HAP-1 (cell line): ENCODE data around the gene LMBR1.
"Not testable (repeated sequence)": the region's sequence is repeated elsewhere in the genome, so short reads cannot be mapped to it uniquely, and the experiment has no call there.

Experiments used
- DNase-seq, 2 experiments: peaks; one replicate each; pipeline ENCODE4 v3.0.0-alpha.2; 2016 to 2020; ENCODE audit warnings: low spot score in 2 of 2
- H3K27me3 ChIP-seq: fragments of 250-450 bp; sonication (Bioruptor Pico); 2 replicates; pipeline ENCODE4 v1.5.1; 2020; ENCODE audit warnings: low read depth, mild to moderate bottlenecking, moderate library complexity
- H3K36me3 ChIP-seq: fragments of 250-450 bp; sonication (Bioruptor Pico); replicated peaks from 2 replicates; pipeline ENCODE4 v1.5.1; 2020; ENCODE audit warnings: mild to moderate bottlenecking
- H3K4me1 ChIP-seq: fragments of 250-450 bp; sonication (Bioruptor Pico); 2 replicates; pipeline ENCODE4 v1.5.1; 2020; ENCODE audit warnings: mild to moderate bottlenecking
- H3K4me3 ChIP-seq: fragments of 250-450 bp; sonication (Bioruptor Pico); 2 replicates; pipeline ENCODE4 v1.5.1; 2020; ENCODE audit warnings: mild to moderate bottlenecking, moderate library complexity
- H3K9me3 ChIP-seq: fragments of 250-450 bp; sonication (Bioruptor Pico); 2 replicates; pipeline ENCODE4 v1.5.1; 2020; ENCODE audit warnings: mild to moderate bottlenecking, moderate library complexity
- in situ Hi-C: fragments of 300-500 bp; cut with MboI; formaldehyde crosslinking; loops from 3 replicates; pipeline ENCODE4 v1.14.3; 2020; ENCODE audit warnings: low sequenced_read_pairs, inconsistent platforms, mixed read lengths

Gene LMBR1

GRCh38 chr7:156892081-156892800 is 742 bp downstream of the LMBR1 start:
- Histone ChIP-seq H3K27me3 (no peaks in the 10 kb centered on the region), H3K4me1 (peaks cover 3% of the 10 kb centered on the region; the same call in 1 of the 2 replicates), H3K9me3 (no peaks in the 10 kb centered on the region; the same call in 1 of the 2 replicates), H3K4me3 (peak overlapping the region; percentile 62), H3K36me3 (peaks cover 6% of the 10 kb centered on the region; the same call in 1 of the 2 replicates)
- DNase-seq, result peak; percentile 32 to 86
- in situ Hi-C loops, result no loop called here

GRCh38 chr7:156889746-156890145 is 3.2 kb downstream of the LMBR1 start:
- no peak overlapping the region for H3K4me3 ChIP-seq
- no peaks in the 10 kb centered on the region; the same call in 1 of the 2 replicates for H3K9me3 ChIP-seq
- DNase-seq, result no peak
- peaks cover 6% of the 10 kb centered on the region; the same call in 1 of the 2 replicates for H3K36me3 ChIP-seq
- no peaks in the 10 kb centered on the region for H3K27me3 ChIP-seq
- H3K4me1 ChIP-seq, result peaks cover 3% of the 10 kb centered on the region; the same call in 1 of the 2 replicates
- in situ Hi-C loops, result no loop called here

- Histone ChIP-seq H3K27me3 (no peaks in the 10 kb centered on the region), H3K36me3 (peaks cover 6% of the 10 kb centered on the region; the same call in 1 of the 2 replicates), H3K4me3 (no peak overlapping the region), H3K9me3 (no peaks in the 10 kb centered on the region; the same call in 1 of the 2 replicates), H3K4me1 (peaks cover 3% of the 10 kb centered on the region; the same call in 1 of the 2 replicates)
- no peak for DNase-seq
- in situ Hi-C loops, result no loop called here
Measured at GRCh38 chr7:156889089-156889488, 3.9 kb downstream of the LMBR1 start.

- Histone ChIP-seq H3K4me1 (peaks cover 3% of the 10 kb centered on the region; the same call in 1 of the 2 replicates), H3K4me3 (no peak overlapping the region), H3K27me3 (no peaks in the 10 kb centered on the region), H3K9me3 (no peaks in the 10 kb centered on the region; the same call in 1 of the 2 replicates), H3K36me3 (0 out of 2 replicates have a peak, but pooled peaks cover 6% of the 10 kb centered on the region)
- in situ Hi-C loops, result no loop called here
- DNase-seq, result no peak
Measured at GRCh38 chr7:156886020-156886795, 6.8 kb downstream of the LMBR1 start.

GRCh38 chr7:156881679-156882078 is 11.3 kb downstream of the LMBR1 start:
- no peaks in the 10 kb centered on the region for H3K36me3 ChIP-seq
- H3K27me3 ChIP-seq, result no peaks in the 10 kb centered on the region
- in situ Hi-C loops, result no loop called here
- H3K4me3 ChIP-seq, result no peak overlapping the region
- peaks cover 19% of the 10 kb centered on the region for H3K9me3 ChIP-seq
- no peaks in the 10 kb centered on the region for H3K4me1 ChIP-seq
- DNase-seq, result no peak

GRCh38 chr7:156875766-156876165 is 17.2 kb downstream of the LMBR1 start:
- H3K4me3 ChIP-seq, result no peak overlapping the region
- in situ Hi-C loops, result no loop called here
- no peak for DNase-seq

GRCh38 chr7:156868363-156868762 is 24.6 kb downstream of the LMBR1 start:
- DNase-seq, H3K36me3 ChIP-seq, H3K9me3 ChIP-seq, H3K4me3 ChIP-seq, H3K27me3 ChIP-seq, in situ Hi-C loops: not testable (repeated sequence)
- H3K4me1 ChIP-seq, result peaks cover 19% of the 10 kb centered on the region

More at GRCh38 chr7:156875766-156876165, 17.2 kb downstream of the LMBR1 start:
- Histone ChIP-seq H3K36me3 (0 out of 2 replicates have a peak, but pooled peaks cover 3% of the 10 kb centered on the region), H3K27me3 (no peaks in the 10 kb centered on the region), H3K9me3 (peaks cover 25% of the 10 kb centered on the region), H3K4me1 (peaks cover 3% of the 10 kb centered on the region)

GRCh38 chr7:156865493-156865892 is 27.5 kb downstream of the LMBR1 start:
- Histone ChIP-seq H3K4me1 (peaks cover 19% of the 10 kb centered on the region), H3K9me3 (peaks cover 13% of the 10 kb centered on the region), H3K27me3 (no peaks in the 10 kb centered on the region), H3K4me3 (no peak overlapping the region), H3K36me3 (peaks cover 7% of the 10 kb centered on the region)
- no peak for DNase-seq
- in situ Hi-C loops, result no loop called here

GRCh38 chr7:156862022-156862421 is 31.0 kb downstream of the LMBR1 start:
- DNase-seq, H3K4me3 ChIP-seq, in situ Hi-C loops, H3K27me3 ChIP-seq, H3K36me3 ChIP-seq: not testable (repeated sequence)
- H3K9me3 ChIP-seq, result peaks cover 21% of the 10 kb centered on the region
- H3K4me1 ChIP-seq, result peaks cover 20% of the 10 kb centered on the region

GRCh38 chr7:156861212-156861611 is 31.8 kb downstream of the LMBR1 start:
- H3K9me3 ChIP-seq, result peaks cover 21% of the 10 kb centered on the region
- H3K4me3 ChIP-seq, result no peak overlapping the region
- 0 out of 2 replicates have a peak, but pooled peaks cover 3% of the 10 kb centered on the region for H3K27me3 ChIP-seq
- H3K36me3 ChIP-seq, result peaks cover 7% of the 10 kb centered on the region
- H3K4me1 ChIP-seq, result peaks cover 21% of the 10 kb centered on the region
- DNase-seq, result no peak
- in situ Hi-C loops, result no loop called here

- H3K27me3 ChIP-seq, H3K4me3 ChIP-seq, in situ Hi-C loops, DNase-seq, H3K36me3 ChIP-seq: not testable (repeated sequence)
- peaks cover 11% of the 10 kb centered on the region for H3K4me1 ChIP-seq
- H3K9me3 ChIP-seq, result peaks cover 23% of the 10 kb centered on the region
Measured at GRCh38 chr7:156860099-156860498, 32.9 kb downstream of the LMBR1 start.

- Histone ChIP-seq H3K4me3 (no peak overlapping the region), H3K27me3 (0 out of 2 replicates have a peak, but pooled peaks cover 3% of the 10 kb centered on the region), H3K9me3 (peaks cover 32% of the 10 kb centered on the region), H3K4me1 (peaks cover 11% of the 10 kb centered on the region), H3K36me3 (peaks cover 7% of the 10 kb centered on the region)
- in situ Hi-C loops, result no loop called here
- no peak for DNase-seq
Measured at GRCh38 chr7:156858523-156858922, 34.5 kb downstream of the LMBR1 start.

- 0 out of 2 replicates have a peak, but pooled peaks cover 3% of the 10 kb centered on the region for H3K27me3 ChIP-seq
- H3K4me1 ChIP-seq, result peaks cover 11% of the 10 kb centered on the region
- peaks cover 7% of the 10 kb centered on the region for H3K36me3 ChIP-seq
- in situ Hi-C loops, result no loop called here
- no peak overlapping the region for H3K4me3 ChIP-seq
- no peak for DNase-seq
- H3K9me3 ChIP-seq, result peaks cover 27% of the 10 kb centered on the region
Measured at GRCh38 chr7:156857757-156858156, 35.2 kb downstream of the LMBR1 start.

GRCh38 chr7:156854654-156855053 is 38.3 kb downstream of the LMBR1 start:
- Histone ChIP-seq H3K27me3 (0 out of 2 replicates have a peak, but pooled peaks cover 3% of the 10 kb centered on the region), H3K36me3 (no peaks in the 10 kb centered on the region; the same call in 1 of the 2 replicates), H3K4me3 (no peak overlapping the region), H3K9me3 (peaks cover 18% of the 10 kb centered on the region), H3K4me1 (peaks cover 11% of the 10 kb centered on the region)
- in situ Hi-C loops, result no loop called here
- no peak for DNase-seq
